Body of pancreas (tissue), 4 donors: ENCODE results near the gene EEF1G.

Source experiments
- CTCF ChIP-seq, 7 experiments: fragments of 450-650 bp in 4 of 7; fragments of 200-600 bp in 3 of 7; sonication (generic) in 3 of 7; IDR thresholded peaks; one replicate each; pipeline ENCODE4 v1.5.1; 2016 to 2019; ENCODE audit warnings: antibody characterized with exemption in 7 of 7
- POLR2A ChIP-seq, 3 donors: fragments of 450-650 bp; IDR thresholded peaks; one replicate each; pipeline ENCODE4 v1.6.1; 2016; ENCODE audit warnings: antibody characterized with exemption in 3 of 3, mild to moderate bottlenecking in 2 of 3

- TF ChIP-seq CTCF (IDR thresholded peaks at IDR 0.05) = peak in 6 of 7 experiments; percentile 33 to 62 (median 55)
- no peak for TF ChIP-seq POLR2A (IDR thresholded peaks at IDR 0.05)
Observed at GRCh38 chr11:62593434-62594044, 19.8 kb upstream of the EEF1G start.
